Caco-2 (cell line): Measurements from ENCODE around the gene PLA2G4D. TPM values are rescaled to one million over a fixed set of nuclear protein-coding genes. Genes with fewer than 3 reads are reported as not detected.

Source experiments
- BruUV-seq: library from RNA; stranded (reverse); fragments of 400-500 nt; replicated peaks from 2 replicates; lab custom pipeline; 2021; lab: Mats Ljungman, UMichigan
- CTCF ChIA-PET: fragments of 300-600 bp; sonication (Branson Sonifier 250); formaldehyde crosslinking; loops from one replicate; lab custom pipeline; 2022; ENCODE audit warnings: antibody characterized with exemption; lab: Charles Lee
- POLR2A ChIA-PET: fragments of 300-600 bp; sonication (Branson Sonifier 250); formaldehyde crosslinking; loops from one replicate; lab custom pipeline; 2022; ENCODE audit warnings: antibody characterized with exemption; lab: Charles Lee
- DNase-seq, 2 experiments: peaks; one replicate each; pipeline versions ENCODE4 v3.0.0 to v3.0.0-alpha.2; 2020 to 2022
- H3K27me3 ChIP-seq: replicated peaks from 2 replicates; pipeline ENCODE4 v1.6.0; 2011; ENCODE audit warnings: low read length; ENCODE audit not compliant: control insufficient read depth, insufficient read depth
- H3K36me3 ChIP-seq: 2 replicates; pipeline ENCODE4 v1.5.1; 2011; ENCODE audit warnings: low read length; ENCODE audit not compliant: control insufficient read depth, insufficient read depth
- H3K4me1 ChIP-seq: fragments of 250-450 bp; sonication (Bioruptor Pico); 2 replicates; pipeline ENCODE4 v1.5.1; 2020; ENCODE audit warnings: mild to moderate bottlenecking
- H3K4me3 ChIP-seq: 2 replicates; pipeline ENCODE4 v1.5.1; 2011; ENCODE audit warnings: low read depth, mild to moderate bottlenecking, control low read depth, low read length
- H3K9me3 ChIP-seq: fragments of 250-450 bp; sonication (Bioruptor Pico); 2 replicates; pipeline ENCODE4 v1.5.1; 2020; ENCODE audit warnings: mild to moderate bottlenecking, moderate library complexity
- H3K27ac Mint-ChIP-seq: one replicate; pipeline ENCODE4 v1.8.0; 2022; ENCODE audit warnings: mixed read lengths; ENCODE audit not compliant: unreplicated experiment
- H3K27me3 Mint-ChIP-seq: one replicate; pipeline ENCODE4 v1.8.0; 2022; ENCODE audit warnings: mixed read lengths; ENCODE audit not compliant: insufficient read depth, unreplicated experiment
- H3K36me3 Mint-ChIP-seq: one replicate; pipeline ENCODE4 v1.8.0; 2022; ENCODE audit warnings: mild to moderate bottlenecking, mixed read lengths; ENCODE audit not compliant: insufficient read depth, unreplicated experiment
- H3K4me1 Mint-ChIP-seq: one replicate; pipeline ENCODE4 v1.8.0; 2022; ENCODE audit warnings: low read depth, mixed read lengths; ENCODE audit not compliant: unreplicated experiment
- H3K4me3 Mint-ChIP-seq: one replicate; pipeline ENCODE4 v1.8.0; 2022; ENCODE audit warnings: mild to moderate bottlenecking, moderate library complexity, mixed read lengths; ENCODE audit not compliant: unreplicated experiment
- H3K9me3 Mint-ChIP-seq: one replicate; pipeline ENCODE4 v1.8.0; 2022; ENCODE audit warnings: mixed read lengths; ENCODE audit not compliant: unreplicated experiment
- intact Hi-C: fragments of 100-400 bp; cut with micrococcal nuclease; formaldehyde crosslinking; loops from one replicate; pipeline ENCODE4 v1.10.0; 2022; ENCODE audit not compliant: unreplicated experiment
- total RNA-seq: library from RNA; stranded (reverse); gene quantifications from 2 replicates; pipeline ENCODE4 v1.2.3, GENCODE V29; 2022
- TF ChIP-seq, protein P1 (sequence below), 2 experiments: fragments of 200-600 bp in 1 of 2; IDR thresholded peaks; 1 replicate in 1 of 2; 2 replicates in 1 of 2; pipeline versions ENCODE4 v1.5.1 to v1.8.0; 2011 to 2022; ENCODE audit warnings: antibody characterized with exemption in 1 of 2, control low read depth in 1 of 2, inconsistent platforms in 1 of 2, low read depth in 1 of 2, low read length in 1 of 2, mild to moderate bottlenecking in 1 of 2, moderate library complexity in 1 of 2; ENCODE audit not compliant: insufficient read depth in 1 of 2, severe bottlenecking in 1 of 2, unreplicated experiment in 1 of 2

Gene PLA2G4D
- total RNA-seq, 1 experiment from 2014 or later, result not detected

DNA sequence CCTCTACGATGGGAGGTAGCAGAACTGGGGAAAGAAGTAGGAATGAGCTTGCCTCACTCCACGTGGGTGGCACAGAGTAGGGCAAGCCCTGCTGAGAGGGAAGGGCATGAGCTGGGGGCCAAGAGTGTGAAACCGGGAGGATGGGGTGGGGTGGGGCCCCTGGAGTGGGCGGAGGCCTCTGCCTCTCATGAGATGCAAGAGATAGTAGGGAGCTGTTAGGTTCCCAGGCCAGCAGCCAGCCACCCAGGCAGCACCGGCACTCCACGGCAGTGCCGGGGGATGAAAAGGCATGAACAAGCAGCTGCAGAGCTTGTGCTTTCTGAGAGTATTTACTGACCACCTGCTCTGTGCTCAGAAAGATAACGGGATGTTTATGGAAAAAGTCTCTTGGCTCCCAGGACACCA is 49.1 kb downstream of the PLA2G4D start:
- Mint-ChIP-seq H3K4me1 (peaks cover 51% of the 10 kb centered on the region), H3K36me3 (no peaks in the 10 kb centered on the region), H3K27me3 (no peaks in the 10 kb centered on the region), H3K4me3 (peak overlapping the region; percentile 13), H3K27ac (peak overlapping the region; percentile 94), H3K9me3 (no peaks in the 10 kb centered on the region)
- intact Hi-C loops, result no loop called here
- TF ChIP-seq, protein P1, sequence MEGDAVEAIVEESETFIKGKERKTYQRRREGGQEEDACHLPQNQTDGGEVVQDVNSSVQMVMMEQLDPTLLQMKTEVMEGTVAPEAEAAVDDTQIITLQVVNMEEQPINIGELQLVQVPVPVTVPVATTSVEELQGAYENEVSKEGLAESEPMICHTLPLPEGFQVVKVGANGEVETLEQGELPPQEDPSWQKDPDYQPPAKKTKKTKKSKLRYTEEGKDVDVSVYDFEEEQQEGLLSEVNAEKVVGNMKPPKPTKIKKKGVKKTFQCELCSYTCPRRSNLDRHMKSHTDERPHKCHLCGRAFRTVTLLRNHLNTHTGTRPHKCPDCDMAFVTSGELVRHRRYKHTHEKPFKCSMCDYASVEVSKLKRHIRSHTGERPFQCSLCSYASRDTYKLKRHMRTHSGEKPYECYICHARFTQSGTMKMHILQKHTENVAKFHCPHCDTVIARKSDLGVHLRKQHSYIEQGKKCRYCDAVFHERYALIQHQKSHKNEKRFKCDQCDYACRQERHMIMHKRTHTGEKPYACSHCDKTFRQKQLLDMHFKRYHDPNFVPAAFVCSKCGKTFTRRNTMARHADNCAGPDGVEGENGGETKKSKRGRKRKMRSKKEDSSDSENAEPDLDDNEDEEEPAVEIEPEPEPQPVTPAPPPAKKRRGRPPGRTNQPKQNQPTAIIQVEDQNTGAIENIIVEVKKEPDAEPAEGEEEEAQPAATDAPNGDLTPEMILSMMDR (IDR thresholded peaks at IDR 0.05; ENCODE audit: insufficient read depth in 1 of 2, low read depth in 1 of 2, low read length in 1 of 2, severe bottlenecking in 1 of 2, unreplicated experiment in 1 of 2), result no peak
- H3K27me3 ChIP-seq, result no peaks in the 10 kb centered on the region
- H3K4me3 ChIP-seq, result no peak overlapping the region
- POLR2A ChIA-PET, result no interaction called here
- H3K9me3 ChIP-seq, result peaks cover 3% of the 10 kb centered on the region; the same call in 1 of the 2 replicates
- no TSS peak for BruUV-seq
- DNase-seq, result no peak
- CTCF ChIA-PET, result no interaction called here
- peaks cover 54% of the 10 kb centered on the region for H3K4me1 ChIP-seq
- H3K36me3 ChIP-seq, result no peaks in the 10 kb centered on the region

GRCh38 chr15:42042602-42043400 is 51.6 kb downstream of the PLA2G4D start:
- Histone ChIP-seq H3K27me3 (no peaks in the 10 kb centered on the region), H3K9me3 (peaks cover 3% of the 10 kb centered on the region), H3K4me3 (no peak overlapping the region), H3K36me3 (no peaks in the 10 kb centered on the region), H3K4me1 (peaks cover 36% of the 10 kb centered on the region)
- Mint-ChIP-seq H3K9me3 (no peaks in the 10 kb centered on the region), H3K4me3 (no peak overlapping the region), H3K27ac (peak overlapping the region; percentile 94), H3K4me1 (peaks cover 39% of the 10 kb centered on the region), H3K36me3 (no peaks in the 10 kb centered on the region), H3K27me3 (no peaks in the 10 kb centered on the region)
- POLR2A ChIA-PET, result no interaction called here
- DNase-seq, result no peak
- no TSS peak for BruUV-seq
- CTCF ChIA-PET, result no interaction called here
- TF ChIP-seq, protein P1 (IDR thresholded peaks at IDR 0.05; ENCODE audit: insufficient read depth in 1 of 2, low read depth in 1 of 2, low read length in 1 of 2, severe bottlenecking in 1 of 2, unreplicated experiment in 1 of 2), result no peak
- intact Hi-C loops, result no loop called here

DNA sequence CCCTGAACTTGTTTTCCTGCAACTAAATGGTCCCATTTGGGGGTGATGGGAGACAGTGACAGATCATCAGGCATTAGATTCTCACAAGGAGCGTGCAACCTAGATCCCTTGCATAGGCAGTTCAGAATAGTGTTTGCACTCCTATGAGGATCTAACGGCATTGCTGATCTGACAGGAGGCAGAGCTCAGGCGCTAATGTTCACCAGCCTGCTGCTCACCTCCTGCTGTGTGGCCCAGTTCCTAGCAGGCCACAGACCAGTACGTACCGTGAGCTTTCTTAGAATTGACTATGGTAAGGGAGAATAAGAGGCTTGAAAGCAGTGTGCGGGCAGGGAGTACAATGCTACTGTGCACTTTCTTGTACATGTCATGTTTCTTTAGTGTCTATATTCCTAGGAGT is 56.0 kb downstream of the PLA2G4D start:
- Histone ChIP-seq H3K4me3 (no peak overlapping the region), H3K27me3 (no peaks in the 10 kb centered on the region), H3K4me1 (peaks cover 29% of the 10 kb centered on the region), H3K9me3 (no peaks in the 10 kb centered on the region; the same call in 1 of the 2 replicates), H3K36me3 (no peaks in the 10 kb centered on the region)
- H3K4me1 Mint-ChIP-seq, result peaks cover 9% of the 10 kb centered on the region
- no peaks in the 10 kb centered on the region for H3K36me3 Mint-ChIP-seq
- intact Hi-C loops, result no loop called here
- no peak overlapping the region for H3K27ac Mint-ChIP-seq
- POLR2A ChIA-PET, result no interaction called here
- TF ChIP-seq, protein P1 (IDR thresholded peaks at IDR 0.05; ENCODE audit: insufficient read depth in 1 of 2, low read depth in 1 of 2, low read length in 1 of 2, severe bottlenecking in 1 of 2, unreplicated experiment in 1 of 2), result no peak
- H3K9me3 Mint-ChIP-seq, result no peaks in the 10 kb centered on the region
- no peak overlapping the region for H3K4me3 Mint-ChIP-seq
- BruUV-seq, result no TSS peak
- no peak for DNase-seq
- H3K27me3 Mint-ChIP-seq, result no peaks in the 10 kb centered on the region
- CTCF ChIA-PET, result interaction anchor here (0.6 kb wide), 1 partner anchor 61 kb away, joined by 7 read pairs; no protein-coding TSS in a partner anchor
